ENCODE data around the gene NAT14. TPM values are rescaled to one million over a fixed set of nuclear protein-coding genes. Genes with fewer than 3 reads are reported as not detected.
"Not testable (repeated sequence)": the region's sequence is repeated elsewhere in the genome, so short reads cannot be mapped to it uniquely, and the experiment has no call there.

The NAT14 gene
- total RNA-seq, 1 donor, result 18.1 TPM

DNA sequence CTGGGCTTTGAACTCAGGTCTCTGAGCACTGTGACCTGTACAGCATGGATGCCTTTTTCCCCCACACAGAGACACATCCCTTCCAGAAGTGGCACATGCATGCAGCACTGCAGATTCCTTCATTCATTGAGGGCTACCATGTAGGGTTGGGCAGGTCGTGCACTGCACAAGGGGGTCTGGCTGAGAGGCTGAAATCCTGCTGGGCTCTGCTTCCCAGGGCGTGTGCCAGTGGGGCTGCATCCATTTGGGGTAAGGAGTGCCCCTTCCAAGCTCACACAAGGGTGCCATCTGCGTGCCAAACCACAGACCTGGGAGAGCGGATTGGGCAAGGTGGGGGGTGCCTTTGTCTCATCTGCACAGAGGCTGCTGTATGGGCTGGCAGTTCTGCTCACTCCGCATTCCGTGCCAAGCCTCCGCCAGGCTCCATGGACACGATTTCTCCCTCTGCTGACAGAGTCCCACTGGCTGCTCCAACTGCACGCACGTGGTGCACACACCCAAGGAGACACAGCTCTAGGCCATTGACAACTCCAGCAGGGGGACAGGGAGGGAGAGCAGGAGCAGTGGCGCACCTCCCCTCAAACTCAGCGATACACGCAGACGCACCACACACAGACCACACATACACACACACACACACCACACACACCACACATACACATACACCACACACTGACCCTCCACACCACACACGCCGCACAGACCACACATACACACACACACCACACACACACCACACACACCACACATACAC lies 37.4 kb upstream of the NAT14 start:
- H3K4me3 ChIP-seq (ENCODE audit: low read depth, low read length), result no peak overlapping the region
- TF ChIP-seq CTCF (IDR thresholded peaks at IDR 0.05; ENCODE audit: insufficient read depth, low read depth, low read length), result no peak

DNA sequence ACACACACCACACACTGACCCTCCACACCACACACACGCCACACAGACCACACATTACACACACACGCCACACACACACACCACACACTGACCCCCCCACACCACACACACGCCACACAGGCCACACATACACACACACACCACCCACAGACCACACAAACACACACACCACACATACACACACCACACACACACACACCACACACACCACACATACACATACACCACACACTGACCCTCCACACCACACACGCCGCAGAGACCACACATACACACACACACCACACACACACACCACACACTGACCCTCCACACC lies 36.9 kb upstream of the NAT14 start:
- H3K4me3 ChIP-seq (ENCODE audit: low read depth, low read length); DNase-seq (ENCODE audit: low read depth): not testable (repeated sequence)

More for the DNA sequence above, 37.4 kb upstream of the NAT14 start:
- DNase-seq (ENCODE audit: low read depth), result no peak

DNA sequence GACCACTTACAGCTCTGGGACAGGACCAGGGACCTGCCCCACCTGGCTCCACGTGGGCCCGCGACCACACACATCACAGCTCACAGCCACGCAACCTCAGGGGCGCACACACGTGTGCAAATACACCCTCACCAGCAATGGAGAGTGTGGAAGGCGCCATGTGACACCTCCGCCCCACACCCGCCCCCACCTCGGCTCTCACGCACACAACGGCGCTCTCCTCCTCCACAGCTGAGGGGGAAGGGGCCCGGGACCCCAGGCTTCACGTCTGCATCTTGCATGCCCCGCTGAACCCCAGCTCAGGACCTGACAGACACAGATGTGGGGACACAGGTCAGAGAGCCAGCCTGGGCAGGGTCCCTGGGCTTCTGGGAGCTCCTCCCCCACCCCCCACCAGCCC lies 35.5 kb upstream of the NAT14 start:
- no peak overlapping the region for H3K4me3 ChIP-seq (ENCODE audit: low read depth, low read length)
- DNase-seq (ENCODE audit: low read depth), result no peak
- TF ChIP-seq CTCF (IDR thresholded peaks at IDR 0.05; ENCODE audit: insufficient read depth, low read depth, low read length), result no peak

GRCh38 chr19:55451163-55451964 lies 33.6 kb upstream of the NAT14 start:
- H3K4me3 ChIP-seq (ENCODE audit: low read depth, low read length), result no peak overlapping the region
- no peak for TF ChIP-seq CTCF (IDR thresholded peaks at IDR 0.05; ENCODE audit: insufficient read depth, low read depth, low read length)

DNA sequence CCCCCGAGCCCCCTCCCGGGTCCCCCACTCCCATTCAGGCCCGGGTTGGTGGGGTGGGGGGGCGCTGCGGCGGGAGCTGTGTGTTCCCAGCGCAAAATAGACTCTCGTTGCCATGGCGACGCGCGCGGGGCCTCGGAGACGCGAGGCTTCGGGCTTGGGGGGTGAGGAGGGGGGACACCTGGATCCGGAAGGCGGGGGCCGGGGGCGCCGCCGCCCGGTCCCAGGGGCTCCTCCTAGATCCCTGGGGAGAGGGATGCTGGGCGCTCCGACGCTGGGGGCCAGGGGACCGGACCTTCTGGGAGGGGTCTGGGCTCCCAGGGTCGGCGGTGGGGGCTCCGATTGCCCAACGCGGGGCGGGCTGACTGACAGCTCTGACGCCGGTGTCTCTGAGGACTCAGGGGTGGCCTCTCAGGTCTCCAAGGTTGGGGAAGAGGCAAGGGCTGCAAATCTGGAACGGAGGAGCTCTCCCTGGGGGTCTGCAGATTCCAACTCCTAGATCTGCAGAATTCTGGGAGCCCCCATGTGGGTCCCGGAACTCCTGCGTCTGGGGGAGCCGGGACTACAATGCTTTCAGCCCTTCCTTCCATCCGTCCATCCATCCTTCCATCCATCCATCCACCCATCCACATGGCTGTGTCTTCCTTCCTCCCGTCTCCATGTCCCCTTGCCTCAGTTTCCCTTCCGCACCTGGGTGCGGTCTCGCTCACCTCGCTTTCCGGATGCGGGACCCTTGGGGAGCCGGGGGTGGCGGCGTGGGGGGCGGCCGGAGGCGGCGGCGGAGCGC lies 32.8 kb upstream of the NAT14 start:
- H3K4me3 ChIP-seq (ENCODE audit: low read depth, low read length), result no peak overlapping the region
- no peak for TF ChIP-seq CTCF (IDR thresholded peaks at IDR 0.05; ENCODE audit: insufficient read depth, low read depth, low read length)
- DNase-seq (ENCODE audit: low read depth), result no peak

More at GRCh38 chr19:55451163-55451964, 33.6 kb upstream of the NAT14 start:
- no peak for DNase-seq (ENCODE audit: low read depth)

DNA sequence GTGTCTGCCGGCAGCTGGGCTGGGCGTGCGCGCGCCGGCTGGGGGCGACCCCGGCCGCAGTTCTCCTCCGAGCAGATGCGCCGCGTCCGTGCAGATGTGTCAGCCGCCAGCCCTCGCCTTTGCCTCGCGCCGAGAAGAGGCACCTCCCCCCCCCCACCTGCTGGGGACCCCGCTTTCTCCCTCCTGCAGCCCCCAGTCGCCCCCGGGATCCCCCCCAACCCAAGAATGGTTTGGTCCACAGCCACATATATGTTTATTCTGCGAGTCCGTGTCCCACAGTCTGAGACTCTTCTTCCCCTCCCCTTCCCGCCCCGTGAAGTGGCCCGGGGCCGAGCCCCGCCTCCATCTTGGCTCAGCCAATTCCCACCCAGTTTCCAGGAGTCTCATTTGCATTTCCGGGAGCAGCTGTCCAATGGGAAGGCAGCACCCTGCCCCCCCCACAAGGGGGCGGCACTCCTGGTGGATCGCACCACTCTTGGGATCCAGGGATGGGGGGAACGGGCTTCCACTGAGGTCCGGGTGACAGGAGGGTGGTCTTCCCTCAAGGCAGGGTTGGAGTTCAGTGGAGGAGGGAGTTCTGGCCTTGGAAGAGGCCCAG lies 32.1 kb upstream of the NAT14 start:
- no peak overlapping the region for H3K4me3 ChIP-seq (ENCODE audit: low read depth, low read length)
- peak; percentile 65 for DNase-seq (ENCODE audit: low read depth)
- no peak for TF ChIP-seq CTCF (IDR thresholded peaks at IDR 0.05; ENCODE audit: insufficient read depth, low read depth, low read length)

Data from fibroblast of villous mesenchyme (primary cell).